CD4-positive, alpha-beta T cell treated with Interleukin-4 for 4 hours (primary cell): ENCODE results near the gene TMEM256.

Source experiments
- DNase-seq: peaks from one replicate; pipeline ENCODE4 v3.0.0-alpha.2; 2020

TMEM256 gene

GRCh38 chr17:7428557-7428956, 24.7 kb upstream of the TMEM256 start, which contains the start of gene SPEM3:
Gene SPEM3 (plus strand): TSS chr17:7428857. CDS start chr17:7428903, 46 bp downstream.
- no peak for DNase-seq

- no peak for DNase-seq
Measured at GRCh38 chr17:7427549-7427948, 23.7 kb upstream of the TMEM256 start.

GRCh38 chr17:7426896-7427489, 23.1 kb upstream of the TMEM256 start:
- no peak for DNase-seq

GRCh38 chr17:7426203-7426863, 22.4 kb upstream of the TMEM256 start:
- DNase-seq: no peak

GRCh38 chr17:7425756-7426155, 21.9 kb upstream of the TMEM256 start:
- DNase-seq: no peak

- DNase-seq: no peak
Measured at GRCh38 chr17:7425316-7425715, 21.4 kb upstream of the TMEM256 start, which contains the start of gene SPEM2. Gene SPEM2 (plus strand): TSS chr17:7425616. CDS start chr17:7425689, 73 bp downstream.

- DNase-seq: no peak
Measured at GRCh38 chr17:7423679-7424078, 19.8 kb upstream of the TMEM256 start.

- DNase-seq: no peak
Measured at GRCh38 chr17:7421186-7421585, 17.3 kb upstream of the TMEM256 start.

GRCh38 chr17:7419819-7420610, 16.1 kb upstream of the TMEM256 start, which contains the start of gene SPEM1:
Gene SPEM1 (plus strand): TSS chr17:7420324. CDS start chr17:7420385, 61 bp downstream.
- no peak for DNase-seq

- DNase-seq: no peak
Measured at GRCh38 chr17:7418472-7419152, 14.7 kb upstream of the TMEM256 start.

GRCh38 chr17:7417056-7417655, 13.3 kb upstream of the TMEM256 start:
- no peak for DNase-seq

GRCh38 chr17:7416323-7416722, 12.4 kb upstream of the TMEM256 start:
- DNase-seq: no peak

- no peak for DNase-seq
Measured at GRCh38 chr17:7415784-7416183, 11.9 kb upstream of the TMEM256 start.

GRCh38 chr17:7414837-7415236, 10.9 kb upstream of the TMEM256 start:
- DNase-seq: no peak

- DNase-seq: no peak
Measured at GRCh38 chr17:7413346-7413985, 9.6 kb upstream of the TMEM256 start.

- DNase-seq: no peak
Measured at GRCh38 chr17:7411427-7411750, 7.5 kb upstream of the TMEM256 start.

GRCh38 chr17:7410634-7411426, 6.9 kb upstream of the TMEM256 start:
- DNase-seq: no peak

- no peak for DNase-seq
Measured at GRCh38 chr17:7409716-7410115, 5.8 kb upstream of the TMEM256 start.

GRCh38 chr17:7408863-7409262, 5.0 kb upstream of the TMEM256 start:
- DNase-seq: no peak

GRCh38 chr17:7408252-7408727, 4.4 kb upstream of the TMEM256 start:
- peak; percentile 10 for DNase-seq
